Measurements from ENCODE around the gene ARL13A. TPM values are rescaled to one million over a fixed set of nuclear protein-coding genes. Genes with fewer than 3 reads are reported as not detected.

The ARL13A gene
- total RNA-seq, 1 experiment from 2014 or later: not detected

Other genes starting within 250 kb of the ARL13A start
- gene SYTL4, start 237.6 kb upstream of the ARL13A start, total RNA-seq (2014; rRNA removed; shearing (Covaris generic); ENCODE audit: low replicate concordance): 0.30 and 1.2 TPM in 2 replicates
- 19.5 and 24.9 TPM in 2 replicates for gene CSTF2, start 149.3 kb upstream of the ARL13A start, total RNA-seq (2014; rRNA removed; shearing (Covaris generic); ENCODE audit: low replicate concordance)
- not detected in 2 replicates for gene NOX1, start 95.3 kb upstream of the ARL13A start, total RNA-seq (2014; rRNA removed; shearing (Covaris generic); ENCODE audit: low replicate concordance)
- gene XKRX, start 40.8 kb upstream of the ARL13A start, total RNA-seq (2014; rRNA removed; shearing (Covaris generic); ENCODE audit: low replicate concordance): not detected in 2 replicates
- gene TRMT2B, start 82.4 kb downstream of the ARL13A start, total RNA-seq (2014; rRNA removed; shearing (Covaris generic); ENCODE audit: low replicate concordance): 11.3 and 11.6 TPM in 2 replicates
- 0.11 TPM in 1 of 2 replicates, not detected in the other for gene TMEM35A, start 109.2 kb downstream of the ARL13A start, total RNA-seq (2014; rRNA removed; shearing (Covaris generic); ENCODE audit: low replicate concordance)
- 5.9 and 13.5 TPM in 2 replicates for gene CENPI, start 128.5 kb downstream of the ARL13A start, total RNA-seq (2014; rRNA removed; shearing (Covaris generic); ENCODE audit: low replicate concordance)

All from Karpas-422 (cell line).